Measurements from ENCODE around the gene TNS4.
"Not testable (repeated sequence)": the region's sequence is repeated elsewhere in the genome, so short reads cannot be mapped to it uniquely, and the experiment has no call there.

Gene TNS4, protein sequence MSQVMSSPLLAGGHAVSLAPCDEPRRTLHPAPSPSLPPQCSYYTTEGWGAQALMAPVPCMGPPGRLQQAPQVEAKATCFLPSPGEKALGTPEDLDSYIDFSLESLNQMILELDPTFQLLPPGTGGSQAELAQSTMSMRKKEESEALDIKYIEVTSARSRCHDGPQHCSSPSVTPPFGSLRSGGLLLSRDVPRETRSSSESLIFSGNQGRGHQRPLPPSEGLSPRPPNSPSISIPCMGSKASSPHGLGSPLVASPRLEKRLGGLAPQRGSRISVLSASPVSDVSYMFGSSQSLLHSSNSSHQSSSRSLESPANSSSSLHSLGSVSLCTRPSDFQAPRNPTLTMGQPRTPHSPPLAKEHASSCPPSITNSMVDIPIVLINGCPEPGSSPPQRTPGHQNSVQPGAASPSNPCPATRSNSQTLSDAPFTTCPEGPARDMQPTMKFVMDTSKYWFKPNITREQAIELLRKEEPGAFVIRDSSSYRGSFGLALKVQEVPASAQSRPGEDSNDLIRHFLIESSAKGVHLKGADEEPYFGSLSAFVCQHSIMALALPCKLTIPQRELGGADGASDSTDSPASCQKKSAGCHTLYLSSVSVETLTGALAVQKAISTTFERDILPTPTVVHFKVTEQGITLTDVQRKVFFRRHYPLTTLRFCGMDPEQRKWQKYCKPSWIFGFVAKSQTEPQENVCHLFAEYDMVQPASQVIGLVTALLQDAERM

DNA sequence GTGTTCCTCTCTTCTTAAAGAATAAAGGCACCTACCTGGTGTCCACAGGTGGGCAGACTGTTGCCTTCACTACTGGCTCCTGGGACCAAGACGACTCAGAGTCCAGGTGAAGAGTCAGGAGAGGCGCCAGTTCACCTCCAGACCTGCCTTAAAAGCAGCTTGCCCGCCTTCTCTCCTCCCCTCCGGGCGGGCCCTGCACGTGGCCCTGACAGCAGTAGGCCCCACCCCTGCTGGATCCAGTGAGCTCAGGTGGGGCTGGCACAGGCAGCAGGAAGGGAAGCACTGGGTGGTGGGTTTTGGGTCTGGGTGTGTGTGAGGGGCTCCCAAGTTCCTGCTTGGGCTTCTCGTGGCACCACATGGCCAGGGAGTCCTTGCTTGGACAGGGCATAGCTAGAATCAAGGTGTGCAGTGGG, at the start of gene TNS4:
TSS of gene TNS4 (minus strand) at position 125 of the 413 bp plus-strand sequence. CDS start 5,198 bp downstream, outside the sequence.
- no peak for DNase-seq

DNA sequence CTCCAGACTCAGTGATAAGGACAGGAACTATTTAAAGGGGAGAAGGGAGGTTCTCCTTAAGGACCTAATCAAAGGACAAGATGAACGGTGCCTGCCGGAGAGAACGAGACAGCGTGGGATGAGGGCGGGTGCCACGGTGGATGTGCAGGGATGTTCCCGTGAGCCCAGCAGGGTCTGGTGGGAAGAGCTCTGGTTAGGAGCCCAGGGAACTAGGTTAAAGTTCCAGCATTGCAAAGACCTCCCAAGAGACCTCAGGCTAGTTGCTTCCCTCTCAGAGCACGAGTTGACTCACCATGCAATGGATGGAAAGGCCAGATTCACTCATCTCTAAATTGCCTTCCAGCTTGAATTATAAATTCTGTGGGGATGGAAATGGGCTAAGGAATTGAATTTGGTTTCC, 49.2 kb upstream of the TNS4 start:
- DNase-seq, result no peak

DNA sequence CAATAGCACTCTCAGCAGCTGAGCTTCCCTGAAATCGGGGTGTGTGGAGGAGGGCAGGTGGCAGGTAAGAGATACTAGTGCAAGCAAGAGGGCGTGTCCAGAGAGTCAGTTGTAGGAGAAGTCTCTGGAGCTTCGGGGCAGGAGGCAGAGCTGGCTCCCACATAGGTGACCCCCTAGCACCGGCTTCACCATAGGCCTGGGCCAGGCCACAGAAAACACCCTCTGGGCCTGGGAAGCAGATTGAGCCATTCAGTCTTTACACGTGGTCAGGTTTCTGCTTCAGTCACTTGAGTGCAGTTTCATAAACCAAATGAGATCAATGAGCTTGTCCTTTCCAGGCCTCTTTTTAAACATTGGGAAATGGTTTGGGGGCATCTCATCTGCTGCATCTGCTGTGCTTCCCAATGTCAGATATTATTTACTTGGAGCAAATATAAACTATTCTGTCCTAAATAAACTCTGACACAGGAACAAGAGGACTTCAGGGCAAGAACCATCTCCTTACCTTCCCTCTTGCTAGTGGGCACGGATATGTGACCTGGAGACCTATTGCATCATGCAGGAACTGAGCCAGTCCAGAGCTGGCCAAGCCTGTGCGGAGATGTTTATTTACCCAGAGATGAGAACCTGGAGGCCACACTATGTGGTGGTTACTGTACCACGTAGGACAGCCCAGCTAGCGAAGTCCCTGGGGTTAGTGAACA, 47.7 kb upstream of the TNS4 start:
- no peak for DNase-seq

DNA sequence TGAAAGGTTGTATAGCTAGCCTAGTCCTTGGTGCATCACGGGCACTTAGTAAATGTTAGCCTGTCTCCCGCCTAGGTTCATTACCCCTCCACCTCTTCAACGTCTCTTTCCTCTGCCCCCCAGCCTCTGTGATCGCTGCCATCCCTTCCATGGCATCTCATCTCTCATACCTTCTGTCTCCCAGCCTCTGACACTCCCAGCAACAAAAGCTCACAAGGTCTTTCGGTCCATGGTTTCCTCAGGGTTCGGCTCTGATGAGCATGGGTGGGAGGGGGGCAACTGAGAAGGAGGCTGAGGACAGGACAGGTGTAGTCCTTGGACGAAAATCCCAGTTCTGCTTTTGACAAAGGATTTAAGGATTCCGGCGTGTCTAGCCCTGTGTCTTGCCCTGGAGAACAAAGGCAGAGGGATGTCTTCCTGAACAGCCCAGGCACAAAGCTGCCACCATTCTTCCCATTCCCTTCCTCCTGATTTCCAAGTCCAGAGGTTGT, 47.1 kb upstream of the TNS4 start:
- DNase-seq, result no peak

DNA sequence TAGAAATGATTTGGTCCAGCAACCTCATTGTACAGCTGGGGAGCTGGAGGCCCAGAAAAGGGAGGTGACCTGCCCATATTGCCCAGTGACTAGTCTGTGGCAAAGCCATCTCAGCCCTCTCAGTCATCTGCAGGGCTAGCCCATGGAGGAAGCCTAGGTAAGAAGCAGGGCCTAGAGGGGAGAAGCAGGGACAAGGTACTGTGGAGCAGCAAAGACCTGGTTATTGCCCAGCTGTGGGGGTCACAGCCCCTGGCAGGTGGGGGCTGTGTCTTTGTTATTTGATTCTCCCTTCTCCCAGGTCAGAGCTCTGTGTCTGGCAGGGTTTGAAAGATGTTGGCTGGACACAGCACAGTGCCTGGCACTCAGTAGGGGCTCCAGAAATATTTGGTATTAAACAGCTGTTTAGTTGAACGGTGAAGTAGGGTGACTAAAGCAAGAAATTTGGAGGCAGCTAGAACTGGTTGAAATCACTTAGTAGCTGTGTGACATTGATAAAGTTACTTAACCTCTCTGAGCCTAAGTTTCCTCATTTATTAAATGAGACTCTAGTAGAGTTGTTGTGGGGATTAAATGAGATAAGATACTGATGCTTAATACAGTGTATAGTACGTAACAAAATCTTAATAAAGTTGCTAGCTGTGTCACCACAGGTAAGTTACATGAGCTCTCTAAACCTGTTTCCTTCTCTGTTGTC, 46.5 kb upstream of the TNS4 start:
- no peak for DNase-seq

DNA sequence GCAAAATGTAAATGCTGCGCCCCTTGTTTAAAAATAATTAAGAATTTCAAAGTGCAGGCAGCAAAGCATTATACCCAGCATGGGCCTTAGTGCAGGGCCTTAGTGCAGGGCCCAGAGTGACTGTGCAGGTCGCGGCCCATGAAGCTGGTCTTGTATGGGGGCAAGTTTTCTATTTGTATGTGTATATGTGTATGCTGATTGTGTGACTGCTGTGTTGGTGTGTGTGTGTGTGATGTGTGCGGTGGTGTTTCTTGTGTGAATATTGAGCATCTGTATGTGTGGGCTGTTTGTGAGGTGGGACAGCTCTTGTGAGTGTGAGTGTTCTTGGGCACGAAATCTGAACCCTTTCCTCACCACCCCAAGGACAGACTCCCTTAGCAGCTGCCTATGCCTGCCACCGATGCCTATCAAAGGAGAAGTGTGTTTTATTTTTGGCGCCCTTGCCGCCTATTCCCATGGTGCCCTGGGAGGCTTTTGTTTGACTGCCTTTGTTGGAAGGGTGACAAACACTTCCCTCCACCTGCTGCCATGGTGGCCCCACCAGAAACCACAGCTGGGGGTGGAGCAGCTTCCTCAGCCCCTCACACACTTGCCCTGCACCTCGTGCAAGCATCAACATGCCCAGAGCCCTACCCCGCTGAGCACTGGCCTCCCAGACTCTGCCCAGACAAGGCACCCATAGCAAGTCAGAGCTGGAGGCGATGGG, 45.8 kb upstream of the TNS4 start:
- peak; percentile 88 to 95 for DNase-seq

DNA sequence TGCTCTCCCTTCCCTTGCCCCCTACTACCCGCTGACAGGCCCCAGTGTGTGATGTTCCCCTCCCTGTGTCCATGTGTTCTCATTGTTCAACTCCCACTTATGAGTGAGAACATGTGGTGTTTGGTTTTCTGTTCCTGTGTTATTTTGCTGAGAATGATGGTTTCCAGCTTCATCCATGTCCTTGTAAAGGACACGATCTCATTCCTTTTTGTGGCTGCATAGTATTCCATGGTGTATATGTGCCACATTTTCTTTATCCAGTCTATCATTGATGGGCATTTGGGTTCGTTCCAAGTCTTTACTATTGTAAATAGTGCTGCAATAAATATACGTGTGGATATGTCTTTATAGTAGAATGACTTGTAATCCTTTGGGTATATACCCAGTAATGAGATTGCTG, 45.1 kb upstream of the TNS4 start:
- not testable (repeated sequence) for DNase-seq

DNA sequence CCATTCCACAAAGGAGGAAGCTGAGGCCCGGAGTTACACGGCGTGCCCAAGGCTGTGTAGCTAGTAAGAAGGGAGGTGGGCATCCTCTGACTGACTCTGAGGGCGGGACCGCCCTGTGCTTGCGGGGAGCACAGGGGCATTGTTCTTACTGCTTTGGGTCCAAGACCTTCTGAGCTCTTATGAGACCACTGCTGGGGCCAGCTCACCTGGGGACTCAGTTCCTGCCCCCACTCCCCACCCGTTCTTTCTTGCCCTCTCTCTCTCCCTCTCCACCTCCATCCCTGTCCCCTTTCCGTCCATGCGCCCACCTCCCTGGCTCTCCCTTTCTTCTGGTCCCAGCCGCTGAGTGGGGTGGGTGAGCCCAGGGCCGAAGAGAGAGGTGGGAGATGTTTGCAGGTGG, 44.2 kb upstream of the TNS4 start:
- DNase-seq, result no peak

DNA sequence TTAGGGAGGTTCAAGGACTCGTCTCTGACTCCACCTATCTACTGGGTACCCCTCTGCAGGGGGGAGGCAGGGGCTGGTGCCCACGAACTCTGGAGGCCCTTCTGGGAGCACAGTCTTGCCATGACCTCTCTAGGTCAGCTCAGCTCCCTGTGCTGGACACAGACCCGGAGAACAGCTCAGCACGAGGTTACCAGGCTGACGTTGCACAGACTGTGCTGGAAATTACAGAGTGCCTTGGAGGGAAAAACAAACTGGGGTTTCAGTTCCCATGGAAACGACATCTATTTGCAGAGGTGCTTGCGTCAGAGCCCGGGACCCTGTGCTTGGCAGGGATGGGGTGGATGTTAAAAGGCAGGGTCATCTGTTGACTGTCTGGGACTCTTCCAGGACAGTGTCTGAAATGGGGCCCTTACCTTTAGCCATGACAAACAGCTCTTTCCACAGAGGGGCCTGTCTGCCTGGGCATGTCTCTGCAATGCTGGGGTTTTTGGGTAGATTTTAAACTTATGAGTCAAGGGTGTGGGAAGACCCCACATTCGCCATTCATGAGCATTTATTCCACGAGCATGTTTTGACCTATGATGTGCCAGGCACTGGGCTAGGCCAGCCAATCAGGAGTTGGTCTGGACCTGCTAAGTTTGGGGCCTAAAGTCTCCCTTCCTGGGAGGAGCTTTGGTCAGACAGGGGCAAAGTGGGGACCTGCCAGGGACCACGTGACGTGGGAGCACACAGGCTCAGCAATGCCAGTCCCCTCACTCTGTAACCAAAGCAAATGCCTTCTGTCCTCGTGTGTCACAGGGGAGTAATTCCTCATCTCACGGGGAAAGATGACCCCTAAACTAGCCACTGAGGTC, 41.4 kb upstream of the TNS4 start:
- DNase-seq, result no peak

DNA sequence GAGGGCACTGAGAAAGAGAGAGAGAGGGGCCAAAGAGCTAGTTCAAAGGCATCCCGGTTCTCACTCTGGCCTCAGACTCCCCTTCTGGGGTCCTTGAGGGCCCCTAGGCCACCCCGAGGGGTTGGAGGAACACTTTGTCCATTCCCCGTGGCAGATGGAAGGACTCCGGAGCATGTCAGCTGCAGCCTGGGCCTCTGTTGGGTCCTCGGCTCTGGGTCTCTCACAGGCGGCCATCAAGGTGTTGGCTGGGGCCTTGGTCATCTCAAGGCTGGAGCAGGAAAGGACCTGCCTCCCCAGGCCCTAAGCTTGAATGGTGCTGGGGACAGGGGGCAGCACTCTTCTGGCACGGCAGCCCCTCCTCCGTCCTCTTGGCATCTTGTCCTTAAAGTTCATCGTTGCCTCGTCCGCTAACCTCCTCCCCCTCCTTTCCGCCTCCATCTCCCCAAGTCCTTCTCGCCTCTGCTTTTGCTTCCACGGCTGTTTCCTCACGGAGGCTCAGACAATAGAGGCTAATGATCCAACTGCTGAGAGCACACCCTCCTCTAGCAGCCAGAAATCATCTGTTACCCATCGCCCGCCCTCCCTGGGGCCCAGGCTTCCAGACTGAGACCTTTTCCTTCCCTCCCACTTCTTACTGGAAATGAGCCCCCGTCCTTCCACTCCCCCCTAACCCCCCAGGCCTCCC, 40.6 kb upstream of the TNS4 start:
- no peak for DNase-seq

DNA sequence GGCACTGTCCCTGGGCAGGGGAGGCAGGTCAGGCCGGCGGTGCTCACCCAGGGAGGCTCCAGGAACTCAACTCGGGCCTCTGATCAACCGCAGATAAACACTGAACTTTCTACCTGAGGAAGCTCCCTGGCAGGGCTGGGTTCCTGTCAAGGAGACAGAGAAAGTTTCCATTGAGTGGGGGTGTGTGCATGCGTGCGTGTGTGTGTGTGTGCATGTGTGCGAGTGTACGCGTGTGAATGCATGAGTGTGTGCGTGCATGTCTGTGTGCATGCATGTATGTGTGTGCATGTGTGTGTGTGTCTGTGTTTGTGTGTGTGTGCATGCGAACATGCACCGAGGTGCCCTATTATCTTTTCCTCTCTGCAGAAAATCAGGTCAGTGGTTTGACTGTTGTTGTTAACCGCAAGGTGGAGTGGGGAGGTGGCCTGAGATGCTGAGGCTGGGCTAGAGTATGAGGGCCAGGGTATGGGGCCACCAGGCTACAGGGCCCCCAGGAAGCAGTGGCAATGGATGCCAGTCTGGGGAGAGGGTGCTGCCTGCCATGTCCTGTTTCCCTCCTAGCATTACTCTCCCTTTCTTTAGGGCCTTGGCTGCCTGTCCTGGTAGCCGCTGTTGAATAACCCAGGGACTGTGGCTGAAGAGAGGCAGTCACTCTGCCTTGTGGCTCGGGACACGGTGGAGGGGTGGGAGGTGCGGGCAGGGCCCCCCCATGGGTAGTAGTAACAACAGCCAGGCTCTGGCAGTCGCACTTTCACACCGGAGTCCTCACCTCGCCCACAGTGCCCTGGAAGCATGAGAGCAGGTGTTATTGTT, 39.8 kb upstream of the TNS4 start:
- DNase-seq, result no peak

DNA sequence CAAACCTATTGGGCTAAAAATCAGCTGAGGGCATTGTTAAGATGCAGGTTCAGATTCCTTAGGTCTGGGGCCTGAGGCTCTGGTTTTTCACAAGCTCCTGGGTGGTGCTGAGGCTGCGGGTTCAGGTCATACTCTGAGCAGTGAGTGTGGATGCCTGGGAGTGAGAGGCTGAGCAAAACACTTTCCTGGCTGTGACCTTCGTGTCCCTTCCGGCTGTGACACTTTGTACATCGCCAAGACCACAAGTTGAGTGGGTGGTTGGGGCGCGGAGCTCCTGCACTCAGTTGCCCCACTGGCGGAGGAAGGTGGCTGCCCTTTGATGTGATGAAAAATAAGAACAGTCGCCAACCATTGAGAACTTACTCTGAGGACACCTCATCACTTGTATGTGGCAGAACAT, 39.0 kb upstream of the TNS4 start:
- no peak for DNase-seq

DNA sequence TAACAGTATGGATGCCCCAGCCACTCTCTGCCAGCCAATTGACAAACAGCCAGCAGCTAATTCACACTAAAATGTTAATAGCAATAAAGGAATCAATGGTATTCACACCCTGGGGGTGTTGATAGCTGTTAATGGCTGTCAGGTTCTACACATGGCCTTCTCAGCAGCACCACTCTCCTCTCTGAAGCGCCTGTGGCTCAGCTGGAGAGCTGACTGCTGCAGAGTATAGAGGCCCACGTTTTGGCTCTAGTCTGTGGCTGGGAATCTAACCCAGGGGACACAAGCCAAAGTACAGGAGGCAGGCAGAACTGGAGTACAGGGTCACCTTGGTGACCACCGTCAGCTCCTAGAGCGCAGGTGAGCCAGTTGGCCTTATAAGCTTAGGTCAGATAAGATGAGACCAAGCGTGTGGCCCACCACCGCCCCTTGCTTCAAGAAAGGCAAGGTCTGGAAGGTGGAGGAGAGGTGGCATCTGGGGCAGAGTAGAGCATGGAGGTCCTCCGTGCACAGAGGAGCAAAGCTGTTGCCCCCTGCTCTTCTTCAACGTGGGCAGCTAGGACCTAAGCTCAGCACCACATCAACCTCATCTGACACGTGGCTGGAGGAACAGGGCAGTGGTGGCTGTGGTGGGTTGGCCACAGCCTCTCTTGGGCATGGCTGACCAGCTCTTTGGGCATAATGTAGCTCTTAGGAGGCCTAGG, 38.4 kb upstream of the TNS4 start:
- no peak for DNase-seq

DNA sequence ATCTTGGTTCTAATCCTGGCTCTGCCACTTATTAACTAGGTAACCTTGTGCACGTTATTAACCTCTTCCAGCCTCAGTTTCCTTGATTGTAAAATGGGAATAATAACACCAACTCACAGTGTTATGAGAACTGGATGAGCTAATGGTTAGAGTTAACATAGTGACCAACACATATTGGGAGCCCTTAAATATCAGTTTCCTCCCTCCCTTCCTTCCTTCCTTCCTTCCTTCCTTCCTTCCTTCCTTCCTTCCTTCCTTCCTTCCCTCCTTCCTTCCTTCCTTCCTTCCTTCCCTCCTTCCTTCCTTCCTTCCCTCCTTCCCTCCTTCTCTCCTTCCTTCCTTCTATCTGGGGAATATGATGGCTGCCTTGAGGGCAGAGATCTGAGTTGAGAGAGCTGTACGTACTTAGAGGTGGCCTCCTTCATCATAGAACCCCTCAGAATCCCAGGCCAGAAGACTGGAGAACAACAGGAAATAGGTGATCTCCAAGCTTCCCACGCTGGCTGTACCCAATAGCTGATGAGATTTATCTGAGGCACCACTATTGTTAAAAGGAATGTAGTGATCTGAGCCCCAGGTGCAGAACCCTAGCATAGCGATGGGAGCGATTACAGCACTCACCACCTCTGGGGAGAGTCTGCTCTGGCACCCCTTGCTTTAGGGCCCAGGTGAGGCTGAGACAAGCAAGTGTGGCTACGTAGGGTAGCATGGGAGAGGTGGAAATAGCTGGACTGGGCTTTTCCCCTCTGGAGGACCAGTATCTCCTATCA, 37.7 kb upstream of the TNS4 start:
- no peak for DNase-seq

DNA sequence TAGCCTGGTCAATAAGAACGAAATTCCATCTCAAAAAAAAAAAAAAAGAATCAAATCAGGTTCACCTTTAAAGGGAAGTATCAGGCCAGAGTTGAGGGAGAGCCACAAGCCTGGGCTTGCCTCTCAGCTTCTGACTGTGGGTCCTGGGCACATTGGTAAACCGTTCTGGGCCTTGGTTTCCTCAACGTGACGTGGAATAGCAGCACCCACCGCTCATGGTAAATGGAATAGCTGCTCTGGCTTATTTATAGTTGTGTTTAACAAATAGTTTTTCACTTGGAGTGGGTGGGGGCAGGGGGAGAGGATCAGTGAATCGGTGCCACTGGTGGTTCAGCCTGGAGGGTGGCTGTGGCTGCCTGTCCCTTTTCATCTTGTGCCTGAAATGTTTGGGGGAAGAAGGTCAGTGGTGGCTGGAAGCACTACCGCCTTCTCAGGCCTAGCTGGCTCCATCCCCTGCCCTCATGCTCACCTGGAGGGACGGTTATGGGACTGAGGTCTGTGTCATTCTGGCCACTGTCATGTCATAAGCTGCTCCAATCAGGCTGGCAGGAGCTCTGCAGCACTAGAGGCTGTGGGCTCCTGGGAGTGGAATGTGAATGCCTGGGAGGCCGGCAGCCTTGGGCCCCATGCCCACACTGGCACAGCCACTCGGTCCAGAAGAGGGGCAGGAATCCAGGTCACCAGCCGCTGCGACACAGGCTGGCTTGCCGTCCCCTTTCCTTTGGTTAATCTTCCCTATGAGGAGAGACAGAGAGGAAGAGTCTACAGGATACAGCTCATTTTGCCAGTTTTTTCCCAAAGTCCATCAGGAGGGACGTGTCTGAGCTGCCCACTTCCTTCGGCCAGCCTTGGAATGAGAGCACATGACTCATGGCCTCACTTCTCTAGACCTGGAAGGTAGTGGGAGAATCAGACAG, 36.9 kb upstream of the TNS4 start:
- DNase-seq, result no peak

DNA sequence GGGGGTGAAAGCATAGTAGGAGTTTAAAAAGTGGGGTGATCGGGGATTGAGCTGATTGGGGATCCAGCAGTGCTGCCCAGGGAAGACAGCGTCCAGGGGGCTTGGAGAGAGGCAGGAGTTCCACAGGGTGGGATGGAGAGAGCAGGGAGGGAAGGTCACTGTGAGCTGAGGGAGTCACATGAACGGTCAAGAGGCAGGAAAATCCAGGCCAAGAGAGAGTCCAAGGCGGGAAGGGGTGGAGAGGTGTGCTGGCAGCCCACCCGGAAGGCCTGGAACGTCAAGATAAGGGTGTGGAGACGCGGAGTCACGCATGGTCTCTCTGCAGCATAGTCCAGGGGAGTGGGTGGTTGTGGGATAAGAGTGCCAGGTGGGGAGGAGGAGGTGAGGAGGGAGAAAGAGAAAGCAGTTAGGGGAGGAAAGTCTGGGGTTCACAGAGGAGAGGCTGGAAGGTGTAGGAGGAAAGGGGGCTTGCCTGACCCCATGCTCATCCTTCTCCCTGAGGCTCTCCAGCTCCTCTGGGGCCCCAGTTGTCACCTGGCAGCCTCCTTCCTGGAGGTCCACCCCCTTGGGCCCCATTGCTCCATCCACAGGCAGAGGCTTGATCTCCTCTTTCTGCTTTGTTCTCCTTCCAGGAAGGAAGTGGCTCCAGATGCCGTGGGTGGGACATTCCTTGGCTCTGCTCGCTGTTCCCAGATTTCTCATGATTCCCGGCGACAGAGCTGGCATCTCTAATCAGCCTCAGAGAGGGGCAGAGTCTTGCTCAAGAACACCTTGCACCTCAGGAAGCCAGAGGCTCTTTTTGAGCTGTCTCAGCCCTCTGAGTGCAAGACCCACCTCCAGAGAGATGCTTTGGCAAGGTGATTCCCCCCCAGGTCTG, 35.1 kb upstream of the TNS4 start:
- DNase-seq, result no peak
